Renal pelvis (tissue), 4 donors: ENCODE results near the gene RBM47. TPM values are rescaled to one million over a fixed set of nuclear protein-coding genes. Genes with fewer than 3 reads are reported as not detected.

Source experiments
- DNase-seq: peaks from one replicate; pipeline ENCODE4 v3.0.0-alpha.2; 2013
- polyA plus RNA-seq, 3 donors: library from polyadenylated mRNA; unstranded; fragments of 120-200 nt; gene quantifications; one replicate each; pipeline ENCODE4 v1.2.1, GENCODE V29; 2013; ENCODE audit not compliant: insufficient read length in 3 of 3

The RBM47 gene
- polyA plus RNA-seq, 3 donors = 76.1 to 93.9 (median 91.3) TPM

GRCh38 chr4:40594261-40595178 lies 35.1 kb downstream of the RBM47 start:
- no peak for DNase-seq

DNA sequence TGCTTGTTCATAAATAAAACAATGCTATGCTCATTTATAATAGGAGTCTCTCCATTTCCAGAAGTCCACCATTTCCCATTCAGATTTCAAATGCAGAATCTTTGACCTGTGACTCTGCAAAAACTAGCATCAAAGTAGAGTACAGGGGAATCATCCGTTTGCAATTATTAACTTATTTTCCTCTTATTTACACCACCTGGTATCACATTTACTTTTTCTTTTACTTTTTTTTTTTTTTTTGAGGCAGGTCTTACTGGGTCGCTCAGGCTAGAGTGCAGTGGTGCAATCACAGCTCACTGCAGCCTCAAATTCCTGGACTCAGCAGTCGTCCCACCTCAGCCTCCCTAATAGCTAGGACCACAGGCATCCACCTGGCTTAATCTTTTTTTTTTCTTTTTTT lies 37.6 kb downstream of the RBM47 start:
- DNase-seq = no peak

GRCh38 chr4:40587826-40588225 lies 41.8 kb downstream of the RBM47 start:
- DNase-seq = no peak

DNA sequence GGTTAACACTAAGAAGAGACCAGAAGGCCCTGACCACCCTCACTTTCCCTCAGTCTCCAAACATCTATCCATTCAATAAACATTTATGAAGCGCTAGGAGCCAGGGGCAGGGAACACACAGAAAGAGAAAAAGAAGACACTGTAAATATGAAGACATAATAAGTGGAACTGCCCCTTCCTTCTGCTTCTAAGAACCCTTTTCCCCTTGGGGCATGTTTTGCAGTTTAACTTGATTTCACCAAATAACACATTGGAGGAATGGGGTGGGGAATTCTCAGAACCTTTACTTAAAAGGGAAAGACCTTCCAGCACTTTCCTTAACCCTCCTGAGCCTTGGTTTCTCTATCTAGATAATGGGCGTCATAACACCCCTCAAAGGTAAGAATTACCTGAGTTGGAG lies 42.3 kb downstream of the RBM47 start:
- no peak for DNase-seq

DNA sequence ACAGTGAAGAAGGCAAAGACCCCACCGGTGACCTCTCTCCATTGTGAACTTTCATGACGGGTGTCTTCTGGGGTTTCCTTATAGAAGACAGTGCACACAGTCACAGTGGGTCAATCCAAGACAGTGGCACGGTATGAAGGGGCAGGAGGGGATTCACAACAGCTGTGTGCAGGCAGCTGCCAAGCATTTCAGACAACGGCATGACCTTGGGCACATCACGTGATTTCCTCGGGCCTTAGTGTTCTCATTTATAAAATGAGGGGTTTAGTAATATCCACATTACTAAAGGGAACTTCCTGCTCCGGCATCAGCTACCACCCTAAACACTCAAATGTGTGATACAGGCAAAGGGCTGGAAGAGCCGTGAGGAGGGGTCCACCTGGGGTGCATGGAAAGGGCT lies 42.9 kb downstream of the RBM47 start:
- DNase-seq = no peak

DNA sequence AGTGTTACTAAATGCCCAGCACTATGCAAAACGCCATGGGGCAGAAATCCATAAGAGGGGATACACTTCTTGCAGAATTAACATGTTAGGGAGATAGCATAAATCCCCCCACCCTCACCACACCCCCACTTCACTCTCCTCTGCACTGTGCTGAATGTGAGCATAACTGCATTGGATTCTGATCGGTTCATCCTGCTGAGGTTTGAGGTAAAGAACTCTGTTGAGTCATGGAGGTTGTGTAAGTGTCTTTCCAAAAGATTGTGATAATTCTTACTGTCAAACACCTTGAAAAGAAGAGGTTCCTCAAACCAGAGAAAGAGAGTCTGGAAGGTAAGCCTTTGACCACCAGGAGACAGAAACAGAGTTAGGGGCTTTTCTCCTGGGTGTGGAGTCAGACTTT lies 43.6 kb downstream of the RBM47 start:
- DNase-seq = no peak

DNA sequence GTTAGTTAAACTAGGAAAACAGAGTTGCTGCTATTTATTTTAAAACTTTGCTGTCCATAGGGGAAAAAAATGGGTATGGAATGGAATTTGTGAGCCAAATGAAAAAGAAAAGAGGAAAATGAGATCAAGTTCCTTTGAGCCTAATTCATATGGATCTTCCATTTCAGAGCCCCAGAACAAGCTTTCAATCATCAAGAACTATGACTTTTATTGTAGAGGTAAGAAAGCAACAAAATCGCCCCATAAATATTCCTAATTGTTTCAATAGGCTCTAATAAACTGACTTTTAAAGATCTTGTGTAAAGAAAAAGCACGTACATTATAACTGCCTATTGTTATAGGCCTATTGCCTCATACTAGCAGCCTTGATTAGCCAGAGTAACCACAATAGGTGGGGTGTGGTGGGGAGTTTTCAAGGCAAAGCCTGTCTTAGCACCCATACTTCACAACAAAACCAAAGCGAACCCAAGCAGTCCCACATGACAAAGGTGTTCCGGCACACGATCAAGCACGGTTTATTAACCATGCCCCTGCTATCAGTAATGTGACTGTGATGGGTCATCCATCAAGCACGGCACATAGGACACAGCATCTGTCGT lies 44.4 kb downstream of the RBM47 start:
- DNase-seq = no peak

- no peak for DNase-seq
Measured at GRCh38 chr4:40584517-40585141, 45.0 kb downstream of the RBM47 start.

DNA sequence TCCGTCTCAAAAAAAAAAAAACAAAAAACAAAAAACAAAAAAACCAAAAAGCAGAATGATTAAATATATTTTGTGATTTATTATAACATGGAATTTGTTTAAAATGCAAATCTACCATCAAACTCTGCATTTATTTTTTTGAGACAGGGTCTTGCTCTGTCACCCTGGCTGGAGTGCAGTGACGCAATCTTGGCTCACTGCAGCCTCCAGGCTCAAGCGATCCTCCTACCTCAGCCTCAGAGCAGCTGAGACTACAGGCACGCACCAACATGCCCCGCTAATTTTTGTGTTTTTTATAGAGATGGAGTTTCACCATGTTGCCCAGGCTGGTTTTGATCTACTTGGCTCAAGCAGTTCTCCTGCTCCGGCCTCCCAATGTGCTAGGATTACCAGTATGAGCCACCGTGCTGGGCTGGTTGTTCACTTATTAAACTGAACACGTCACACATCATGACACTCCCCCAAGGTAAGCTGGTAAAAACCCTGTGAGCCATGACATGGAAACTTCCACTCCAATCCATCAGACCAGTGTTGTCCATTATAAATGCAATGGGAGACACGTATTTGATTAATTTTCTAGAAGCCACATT lies 45.7 kb downstream of the RBM47 start:
- peak; percentile 42 for DNase-seq

DNA sequence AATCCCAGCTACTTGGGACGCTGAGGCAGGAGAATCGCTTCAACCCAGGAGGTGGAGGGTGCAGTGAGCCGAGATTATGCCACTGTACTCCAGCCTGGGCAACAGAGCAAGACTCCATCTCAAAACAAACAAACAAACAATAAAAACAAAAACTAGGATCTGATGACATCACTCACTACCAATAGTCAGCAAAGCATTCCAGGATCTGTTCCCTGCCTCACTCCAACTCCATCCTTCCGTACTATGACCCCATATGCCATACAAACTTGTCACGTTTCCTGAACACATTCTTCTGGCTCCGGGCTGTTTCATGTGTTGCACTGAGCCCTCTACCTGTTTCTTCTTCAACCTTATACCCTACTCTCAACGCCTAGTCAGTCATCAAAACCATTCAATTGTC lies 47.3 kb downstream of the RBM47 start:
- DNase-seq = no peak

- no peak for DNase-seq
Measured at GRCh38 chr4:40581254-40582140, 48.2 kb downstream of the RBM47 start.

GRCh38 chr4:40579983-40580382 lies 49.7 kb downstream of the RBM47 start:
- no peak for DNase-seq

- DNase-seq = no peak
Measured at GRCh38 chr4:40577588-40578253, 51.9 kb downstream of the RBM47 start.

- DNase-seq = peak; percentile 84
Measured at GRCh38 chr4:40576651-40577480, 52.8 kb downstream of the RBM47 start.

DNA sequence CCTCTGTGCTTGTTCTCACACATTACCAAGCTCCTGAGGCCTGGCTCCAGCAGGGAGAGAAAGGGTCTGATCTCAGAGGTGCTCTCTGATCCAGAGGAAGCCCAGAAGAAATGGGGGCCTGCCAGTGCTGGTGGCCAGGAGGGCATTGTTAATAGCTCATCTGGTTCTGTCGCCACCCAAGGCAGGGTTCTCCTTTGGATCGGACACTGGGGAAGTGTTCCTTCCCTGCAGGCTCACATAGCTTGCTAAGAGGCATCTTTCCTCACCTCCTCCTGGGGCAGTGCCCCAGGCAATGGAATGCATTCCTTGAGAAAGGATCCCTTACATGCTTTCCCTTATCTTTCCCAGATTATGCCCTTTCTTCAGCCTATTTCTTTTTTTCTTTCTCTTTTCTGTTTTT lies 53.8 kb downstream of the RBM47 start:
- no peak for DNase-seq

- no peak for DNase-seq
Measured at GRCh38 chr4:40573593-40574311, 55.9 kb downstream of the RBM47 start.

GRCh38 chr4:40572692-40573310 lies 56.9 kb downstream of the RBM47 start:
- DNase-seq = no peak

- DNase-seq = no peak
Measured at GRCh38 chr4:40571208-40571607, 58.5 kb downstream of the RBM47 start.
